ENCODE results near the gene C7. TPM values are rescaled to one million over a fixed set of nuclear protein-coding genes. Genes with fewer than 3 reads are reported as not detected.
A peak's percentile ranks its signal among the peaks of the same experiment; 100 is the strongest.

The C7 gene
- total and polyA plus RNA-seq, 2 of the 13 experiments (the other 11 are each of a cell fraction or from before 2014, with no cell fraction given) = 1.7 to 3.5 TPM

DNA sequence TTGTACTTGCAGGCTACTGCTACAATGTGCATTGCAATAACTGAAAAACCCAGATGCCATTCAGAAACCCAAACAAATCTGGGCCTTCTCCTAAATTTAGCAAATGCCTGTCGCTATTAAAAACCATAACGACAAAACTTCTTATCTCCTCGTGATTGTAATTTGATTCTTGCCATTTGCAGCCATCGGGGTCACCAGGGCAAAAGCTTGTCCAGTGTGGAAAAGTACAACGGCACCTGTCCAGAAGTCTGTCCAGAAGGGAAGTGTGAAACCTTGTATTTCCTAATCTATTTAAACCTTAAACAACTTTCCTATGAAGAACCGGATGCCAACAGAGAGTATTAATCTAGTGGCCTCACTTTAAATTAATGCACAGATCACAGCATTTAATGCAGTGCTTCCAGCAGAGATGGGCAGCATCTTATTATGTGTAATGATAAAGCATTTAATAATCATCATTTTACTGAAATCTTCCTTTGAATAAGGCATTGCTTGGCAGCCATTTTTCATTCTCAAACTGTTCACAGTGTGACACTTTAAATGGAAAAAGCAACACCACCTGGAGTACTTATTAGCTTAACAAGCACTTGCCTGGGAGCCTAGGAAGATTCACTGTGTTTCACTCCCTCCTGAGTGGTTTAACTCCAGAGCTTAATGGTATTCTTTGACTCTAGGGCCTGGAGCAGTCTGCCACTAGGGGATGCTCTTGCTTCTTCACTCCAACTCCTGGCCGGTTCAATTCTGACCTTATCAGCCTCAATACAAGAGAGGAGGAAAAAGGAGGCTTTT is 4.9 kb upstream of the C7 start (continued):
- TF ChIP-seq ZKSCAN8 (CRISPR knock-in tag; IDR thresholded peaks at IDR 0.05; ENCODE audit: borderline replicate concordance) = no peak
- TF ChIP-seq ZBTB26 (CRISPR knock-in tag; IDR thresholded peaks at IDR 0.05; ENCODE audit: borderline replicate concordance) = 0 out of 2 replicates have a peak, but pooled peaks have one; percentile 36
- TF ChIP-seq THAP11 (CRISPR knock-in tag; IDR thresholded peaks at IDR 0.05) = 0 out of 2 replicates have a peak, but pooled peaks have one; percentile 38
- no peak for TF ChIP-seq ZFP36L2 (CRISPR knock-in tag; IDR thresholded peaks at IDR 0.05)
- no peak for TF ChIP-seq FOXO1 (CRISPR knock-in tag; IDR thresholded peaks at IDR 0.05)
- TF ChIP-seq ZNF777 (CRISPR knock-in tag; IDR thresholded peaks at IDR 0.05) = no peak
- TF ChIP-seq XRCC5 (optimal IDR thresholded peaks at IDR 0.05; ENCODE audit: low read length) = peak; percentile 51

GRCh38 chr5:40904994-40905306 is 4.3 kb upstream of the C7 start:
- Histone ChIP-seq H3K27ac (ENCODE audit: extremely low read length, insufficient read depth, low read length) (no peak overlapping the region), H3K4me2 (ENCODE audit: low read depth, low read length) (no peak overlapping the region), H3K4me3 (replicated peaks in 1 of 3; ENCODE audit: insufficient read depth in 1 of 3, low read depth in 2 of 3, low read length in 3 of 3) (no peak overlapping the region), H4K20me1 (ENCODE audit: insufficient read depth, low read length) (no peaks in the 10 kb centered on the region), H3K79me2 (ENCODE audit: insufficient read depth, low read length) (no peaks in the 10 kb centered on the region), H3K4me1 (ENCODE audit: insufficient read depth, low read length) (peaks cover 56% of the 10 kb centered on the region), H3K9me3 (ENCODE audit: low read length) (no peaks in the 10 kb centered on the region), H3K36me3 (replicated peaks in 1 of 2; ENCODE audit: control insufficient read depth in 1 of 2, insufficient read depth in 2 of 2, low read length in 2 of 2) (no peaks in the 10 kb centered on the region), H3K27me3 (ENCODE audit: control insufficient read depth in 1 of 2, insufficient read depth in 2 of 2, low read length in 2 of 2) (no peaks in the 10 kb centered on the region), H2AFZ (ENCODE audit: low read length) (no peak overlapping the region), H3K9ac (ENCODE audit: insufficient read depth, low read depth, low read length) (no peak overlapping the region)
- intact Hi-C loops (cut with micrococcal nuclease; ENCODE audit: unreplicated experiment) = loop anchor here (1.0 to 5.0 kb wide), 11 partner anchors 86 to 938 kb away; partner anchors contain the start of gene C6
- CTCF ChIA-PET (ENCODE audit: low intra/inter-chr PET ratio, low total read pairs) = interaction anchor here (1.2 to 1.8 kb wide), 2 partner anchors 213 to 366 kb away, joined by 4 to 7 read pairs; no protein-coding TSS in a partner anchor
- in situ Hi-C loops (cut with HindIII; ENCODE audit: extremely low pct_ligation_motif_present, low pct_unique_long_range_greater_than_20kb) = loop anchor here (5.0 kb wide), 1 partner anchor 737 kb away; no protein-coding TSS in a partner anchor
- BruUV-seq (replicated peaks) = no TSS peak
- ATAC-seq = no peak
- 50% methylated on average over 2 of the region's 2 CpGs for WGBS (ENCODE audit: low lambda C conversion rate)
- POLR2A ChIA-PET = interaction anchor here (1.5 kb wide), 1 partner anchor 9 kb away, joined by 7 read pairs; no protein-coding TSS in a partner anchor
- DNase-seq (ENCODE audit: low spot score) = no peak
- FAIRE-seq = no peak
- TF ChIP-seq WIZ (CRISPR knock-in tag; IDR thresholded peaks at IDR 0.05) = no peak
- TF ChIP-seq MAFK (conservative IDR thresholded peaks at IDR 0.05 in 1 of 2, IDR thresholded peaks at IDR 0.05 in 1 of 2; ENCODE audit: low read length in 2 of 2) = peak; percentile 38 to 45; a peak in 2 of 4 replicates
- no peak for TF ChIP-seq KIAA2018 (CRISPR knock-in tag; IDR thresholded peaks at IDR 0.05; ENCODE audit: borderline replicate concordance)
- TF ChIP-seq SPEN (CRISPR knock-in tag; IDR thresholded peaks at IDR 0.05; ENCODE audit: low read depth) = no peak
- TF ChIP-seq, protein P1, sequence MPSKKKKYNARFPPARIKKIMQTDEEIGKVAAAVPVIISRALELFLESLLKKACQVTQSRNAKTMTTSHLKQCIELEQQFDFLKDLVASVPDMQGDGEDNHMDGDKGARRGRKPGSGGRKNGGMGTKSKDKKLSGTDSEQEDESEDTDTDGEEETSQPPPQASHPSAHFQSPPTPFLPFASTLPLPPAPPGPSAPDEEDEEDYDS (CRISPR knock-in tag; IDR thresholded peaks at IDR 0.05) = no peak
- TF ChIP-seq U2AF2 (IDR thresholded peaks at IDR 0.05; ENCODE audit: low read depth, low read length) = no peak
